ENCODE results near the gene NAPSA.
"Not testable (repeated sequence)": the region's sequence is repeated elsewhere in the genome, so short reads cannot be mapped to it uniquely, and the experiment has no call there.

Gene NAPSA

GRCh38 chr19:50365434-50366306 lies at the start of gene NAPSA:
TSS of gene NAPSA (minus strand) at chr19:50365639. CDS start at chr19:50365621, 18 bp downstream.
- no peak for DNase-seq (ENCODE audit: low read depth)

GRCh38 chr19:50413531-50413930 lies 48.1 kb upstream of the NAPSA start:
- DNase-seq (ENCODE audit: low read depth): no peak

GRCh38 chr19:50413096-50413495 lies 47.7 kb upstream of the NAPSA start:
- no peak for DNase-seq (ENCODE audit: low read depth)

GRCh38 chr19:50412419-50412818 lies 47.0 kb upstream of the NAPSA start:
- no peak for DNase-seq (ENCODE audit: low read depth)

GRCh38 chr19:50410109-50410508 lies 44.7 kb upstream of the NAPSA start:
- no peak for DNase-seq (ENCODE audit: low read depth)

GRCh38 chr19:50409347-50409746 lies 43.9 kb upstream of the NAPSA start:
- no peak for DNase-seq (ENCODE audit: low read depth)

- DNase-seq (ENCODE audit: low read depth): no peak
Measured at GRCh38 chr19:50406829-50407228, 41.4 kb upstream of the NAPSA start.

GRCh38 chr19:50406156-50406820 lies 40.8 kb upstream of the NAPSA start:
- DNase-seq (ENCODE audit: low read depth): no peak

GRCh38 chr19:50402544-50403301 lies 37.3 kb upstream of the NAPSA start:
- no peak for DNase-seq (ENCODE audit: low read depth)

- DNase-seq (ENCODE audit: low read depth): no peak
Measured at GRCh38 chr19:50401605-50402450, 36.4 kb upstream of the NAPSA start.

GRCh38 chr19:50399368-50399745 lies 33.9 kb upstream of the NAPSA start:
- no peak for DNase-seq (ENCODE audit: low read depth)

- DNase-seq (ENCODE audit: low read depth): no peak
Measured at GRCh38 chr19:50398675-50399367, 33.4 kb upstream of the NAPSA start.

GRCh38 chr19:50394017-50394416 lies 28.6 kb upstream of the NAPSA start:
- DNase-seq (ENCODE audit: low read depth): no peak

- DNase-seq (ENCODE audit: low read depth): no peak
Measured at GRCh38 chr19:50393589-50393988, 28.1 kb upstream of the NAPSA start.

- no peak for DNase-seq (ENCODE audit: low read depth)
Measured at GRCh38 chr19:50392759-50393158, 27.3 kb upstream of the NAPSA start.

- not testable (repeated sequence) for DNase-seq (ENCODE audit: low read depth)
Measured at GRCh38 chr19:50390952-50391351, 25.5 kb upstream of the NAPSA start.

- DNase-seq (ENCODE audit: low read depth): not testable (repeated sequence)
Measured at GRCh38 chr19:50390295-50390694, 24.9 kb upstream of the NAPSA start.

GRCh38 chr19:50387868-50388245 lies 22.4 kb upstream of the NAPSA start:
- no peak for DNase-seq (ENCODE audit: low read depth)

- DNase-seq (ENCODE audit: low read depth): no peak
Measured at GRCh38 chr19:50387176-50387867, 21.9 kb upstream of the NAPSA start.

GRCh38 chr19:50384685-50385535 lies 19.5 kb upstream of the NAPSA start:
- no peak for DNase-seq (ENCODE audit: low read depth)
